Measurements from ENCODE around the gene C12orf60.
A peak's percentile ranks its signal among the peaks of the same experiment; 100 is the strongest.

The C12orf60 gene

GRCh38 chr12:14839262-14839661 is 35.8 kb downstream of the C12orf60 start:
- FAIRE-seq = no peak

GRCh38 chr12:14840616-14841015 is 37.1 kb downstream of the C12orf60 start:
- no peak for FAIRE-seq

GRCh38 chr12:14841761-14842160 is 38.3 kb downstream of the C12orf60 start:
- no peak for FAIRE-seq

- no peak for FAIRE-seq
These were observed 38.8 kb downstream of the C12orf60 start for GRCh38 chr12:14842315-14842714.

- no peak for FAIRE-seq
These were observed 40.0 kb downstream of the C12orf60 start, which contains the start of gene ART4 for GRCh38 chr12:14843425-14843887. TSS of gene ART4 (minus strand) at chr12:14843526. CDS start at chr12:14843113, 413 bp downstream.

GRCh38 chr12:14844401-14844800 is 40.9 kb downstream of the C12orf60 start:
- no peak for FAIRE-seq

- peak; percentile 77 for FAIRE-seq
These were observed 41.9 kb downstream of the C12orf60 start for GRCh38 chr12:14845350-14845750.

- FAIRE-seq = no peak
These were observed 42.6 kb downstream of the C12orf60 start for GRCh38 chr12:14846042-14846587.

GRCh38 chr12:14846876-14847580 is 43.6 kb downstream of the C12orf60 start:
- FAIRE-seq = no peak

- FAIRE-seq = no peak
These were observed 46.2 kb downstream of the C12orf60 start for GRCh38 chr12:14849661-14850060.

- no peak for FAIRE-seq
These were observed 47.6 kb downstream of the C12orf60 start for GRCh38 chr12:14850929-14851663.

GRCh38 chr12:14852880-14853279 is 49.4 kb downstream of the C12orf60 start:
- no peak for FAIRE-seq

GRCh38 chr12:14853961-14854360 is 50.5 kb downstream of the C12orf60 start:
- no peak for FAIRE-seq

GRCh38 chr12:14854586-14855183 is 51.2 kb downstream of the C12orf60 start:
- no peak for FAIRE-seq

GRCh38 chr12:14858513-14858912 is 55.0 kb downstream of the C12orf60 start:
- no peak for FAIRE-seq

- no peak for FAIRE-seq
These were observed 57.0 kb downstream of the C12orf60 start for GRCh38 chr12:14860490-14860889.

GRCh38 chr12:14868916-14869506 is 65.5 kb downstream of the C12orf60 start:
- no peak for FAIRE-seq

- no peak for FAIRE-seq
These were observed 67.8 kb downstream of the C12orf60 start for GRCh38 chr12:14871247-14871646.

- FAIRE-seq = no peak
These were observed 68.4 kb downstream of the C12orf60 start for GRCh38 chr12:14871886-14872285.

- no peak for FAIRE-seq
These were observed 70.1 kb downstream of the C12orf60 start for GRCh38 chr12:14873440-14874185.
